Activated naive CD4-positive, alpha-beta T cell treated with anti-CD3 and anti-CD28 coated beads, Interleukin-2, amount 50 U/mL, for 72 hours (primary cell): ENCODE measurements around the gene ADRB1. TPM values are rescaled to one million over a fixed set of nuclear protein-coding genes. Genes with fewer than 3 reads are reported as not detected.

Experiments
- ATAC-seq, 2 donors: fragments of 150-1000 bp; cut with Tn5 transposase; 2 replicates each; pipeline ENCODE4 v1.10.0; 2021; ENCODE audit warnings: mild to moderate bottlenecking in 2 of 2, moderate library complexity in 2 of 2
- DNase-seq, 2 donors: peaks; one replicate each; pipeline ENCODE4 v3.0.0; 2021 to 2022; ENCODE audit warnings: low spot score in 2 of 2
- H3K27ac Mint-ChIP-seq, 2 donors: one replicate each; pipeline ENCODE4 v1.8.0; 2022; ENCODE audit warnings: mild to moderate bottlenecking in 2 of 2, mixed read lengths in 2 of 2
- H3K36me3 Mint-ChIP-seq, 2 donors: one replicate each; pipeline ENCODE4 v1.8.0; 2022; ENCODE audit warnings: mixed read lengths in 2 of 2
- H3K9me3 Mint-ChIP-seq, 2 donors: one replicate each; pipeline ENCODE4 v1.8.0; 2022; ENCODE audit warnings: mixed read lengths in 2 of 2
- total RNA-seq, 2 donors: library from RNA; stranded (reverse); gene quantifications; one replicate each; pipeline ENCODE4 v1.2.3, GENCODE V29; 2022

Gene ADRB1
- total RNA-seq, 2 donors from 2014 or later = not detected

- DNase-seq = no peak
- Mint-ChIP-seq H3K9me3 (peaks cover 0 to 5% of the 10 kb centered on the region in 2 donors), H3K36me3 (no peaks in the 10 kb centered on the region), H3K27ac (no peak overlapping the region)
- no peak for ATAC-seq
These were observed 20.7 kb upstream of the ADRB1 start for GRCh38 chr10:114022766-114023597.

GRCh38 chr10:114024876-114025610 lies 18.6 kb upstream of the ADRB1 start:
- ATAC-seq (peak in 1 of 2 donors; percentile 41), DNase-seq (no peak)
- peak overlapping the region in 1 of 2 donors; percentile 11 for H3K27ac Mint-ChIP-seq
- peaks cover 0 to 5% of the 10 kb centered on the region in 2 donors for H3K9me3 Mint-ChIP-seq
- no peaks in the 10 kb centered on the region for H3K36me3 Mint-ChIP-seq

- no peak for ATAC-seq
- Mint-ChIP-seq H3K27ac (no peak overlapping the region), H3K9me3 (peaks cover 0 to 5% of the 10 kb centered on the region in 2 donors), H3K36me3 (no peaks in the 10 kb centered on the region)
- no peak for DNase-seq
These were observed 18.0 kb upstream of the ADRB1 start for GRCh38 chr10:114025611-114026130.

GRCh38 chr10:114026189-114027040 lies 17.3 kb upstream of the ADRB1 start:
- H3K9me3 Mint-ChIP-seq = peaks cover 0 to 5% of the 10 kb centered on the region in 2 donors
- ATAC-seq (no peak), DNase-seq (no peak)
- no peaks in the 10 kb centered on the region for H3K36me3 Mint-ChIP-seq
- no peak overlapping the region for H3K27ac Mint-ChIP-seq

GRCh38 chr10:114027041-114027394 lies 16.6 kb upstream of the ADRB1 start:
- Mint-ChIP-seq H3K27ac (no peak overlapping the region), H3K36me3 (no peaks in the 10 kb centered on the region), H3K9me3 (peaks cover 0 to 5% of the 10 kb centered on the region in 2 donors)
- ATAC-seq (no peak), DNase-seq (no peak)

GRCh38 chr10:114027951-114028350 lies 15.7 kb upstream of the ADRB1 start:
- Mint-ChIP-seq H3K36me3 (no peaks in the 10 kb centered on the region), H3K27ac (no peak overlapping the region), H3K9me3 (peaks cover 0 to 5% of the 10 kb centered on the region in 2 donors)
- ATAC-seq (no peak), DNase-seq (no peak)

- no peaks in the 10 kb centered on the region for H3K36me3 Mint-ChIP-seq
- H3K27ac Mint-ChIP-seq = no peak overlapping the region
- DNase-seq = no peak
- peaks cover 0 to 5% of the 10 kb centered on the region in 2 donors for H3K9me3 Mint-ChIP-seq
- no peak for ATAC-seq
These were observed 15.2 kb upstream of the ADRB1 start for GRCh38 chr10:114028425-114028824.

GRCh38 chr10:114029655-114030054 lies 14.0 kb upstream of the ADRB1 start:
- Mint-ChIP-seq H3K9me3 (no peaks in the 10 kb centered on the region), H3K27ac (no peak overlapping the region), H3K36me3 (no peaks in the 10 kb centered on the region)
- no peak for DNase-seq
- no peak for ATAC-seq

- Mint-ChIP-seq H3K36me3 (no peaks in the 10 kb centered on the region), H3K9me3 (no peaks in the 10 kb centered on the region), H3K27ac (no peak overlapping the region)
- DNase-seq (no peak), ATAC-seq (no peak)
These were observed 13.5 kb upstream of the ADRB1 start for GRCh38 chr10:114030140-114030539.

GRCh38 chr10:114031073-114031972 lies 12.3 kb upstream of the ADRB1 start:
- Mint-ChIP-seq H3K36me3 (no peaks in the 10 kb centered on the region), H3K9me3 (no peaks in the 10 kb centered on the region), H3K27ac (no peak overlapping the region)
- DNase-seq (no peak), ATAC-seq (no peak)

- DNase-seq (no peak), ATAC-seq (no peak)
- Mint-ChIP-seq H3K36me3 (no peaks in the 10 kb centered on the region), H3K9me3 (no peaks in the 10 kb centered on the region), H3K27ac (no peak overlapping the region)
These were observed 10.1 kb upstream of the ADRB1 start for GRCh38 chr10:114033566-114033965.

- no peaks in the 10 kb centered on the region for H3K9me3 Mint-ChIP-seq
- ATAC-seq (no peak), DNase-seq (no peak)
- no peak overlapping the region for H3K27ac Mint-ChIP-seq
- no peaks in the 10 kb centered on the region for H3K36me3 Mint-ChIP-seq
These were observed 8.6 kb upstream of the ADRB1 start for GRCh38 chr10:114034923-114035645.

GRCh38 chr10:114035791-114036190 lies 7.9 kb upstream of the ADRB1 start:
- no peak overlapping the region for H3K27ac Mint-ChIP-seq
- H3K36me3 Mint-ChIP-seq = no peaks in the 10 kb centered on the region
- no peaks in the 10 kb centered on the region for H3K9me3 Mint-ChIP-seq
- no peak for DNase-seq
- ATAC-seq = no peak

GRCh38 chr10:114038819-114039218 lies 4.8 kb upstream of the ADRB1 start:
- no peaks in the 10 kb centered on the region for H3K9me3 Mint-ChIP-seq
- no peak overlapping the region for H3K27ac Mint-ChIP-seq
- H3K36me3 Mint-ChIP-seq = no peaks in the 10 kb centered on the region
- ATAC-seq (no peak), DNase-seq (no peak)

- no peak overlapping the region for H3K27ac Mint-ChIP-seq
- DNase-seq (no peak), ATAC-seq (no peak)
- H3K9me3 Mint-ChIP-seq = no peaks in the 10 kb centered on the region
- peaks cover 0 to 5% of the 10 kb centered on the region in 2 donors for H3K36me3 Mint-ChIP-seq
These were observed 2.5 kb upstream of the ADRB1 start for GRCh38 chr10:114041166-114041565.
